GM12878 (cell line): ENCODE measurements around the gene BORCS8. TPM values are rescaled to one million over a fixed set of nuclear protein-coding genes. Genes with fewer than 3 reads are reported as not detected.

ENCODE experiments used
- BCL3 ChIP-seq: IDR thresholded peaks from 2 replicates; pipeline ENCODE4 v1.6.1; 2011; ENCODE audit warnings: borderline replicate concordance, low read depth, mild to moderate bottlenecking, moderate library complexity, low read length; ENCODE audit not compliant: insufficient read depth, poor library complexity, severe bottlenecking
- BHLHE40 ChIP-seq, 2 experiments: fragments of 450-650 bp in 1 of 2; IDR thresholded peaks; 2 replicates each; pipeline ENCODE4 v1.6.1; 2011 to 2017; ENCODE audit warnings: low read depth in 2 of 2, borderline replicate concordance in 1 of 2, improper control_type of control experiment in 1 of 2, low read length in 1 of 2, mild to moderate bottlenecking in 1 of 2
- BMI1 ChIP-seq: fragments of 450-650 bp; IDR thresholded peaks from 2 replicates; pipeline ENCODE4 v1.6.1; 2016; ENCODE audit warnings: mild to moderate bottlenecking, moderate library complexity, borderline replicate concordance
- E2F4 ChIP-seq: IDR thresholded peaks from 2 replicates; pipeline ENCODE4 v1.6.1; 2012; ENCODE audit warnings: low read depth, low read length, improper control_type of control experiment
- GATAD2B ChIP-seq: fragments of 450-650 bp; conservative IDR thresholded peaks from 2 replicates; pipeline ENCODE4 v1.6.1; 2017; ENCODE audit warnings: low read depth, mild to moderate bottlenecking, moderate library complexity
- IKZF1 ChIP-seq: fragments of 450-650 bp; conservative IDR thresholded peaks from 2 replicates; pipeline ENCODE4 v1.6.1; 2017; ENCODE audit warnings: antibody characterized with exemption, mild to moderate bottlenecking
- IKZF2 ChIP-seq, 2 experiments: fragments of 450-650 bp; IDR thresholded peaks; 2 replicates each; pipeline ENCODE4 v1.6.1; 2017; ENCODE audit warnings: mild to moderate bottlenecking in 2 of 2, moderate library complexity in 2 of 2
- IRF5 ChIP-seq: fragments of 450-650 bp; IDR thresholded peaks from 2 replicates; pipeline ENCODE4 v1.6.1; 2017; ENCODE audit warnings: borderline replicate concordance
- KAT2A ChIP-seq: conservative IDR thresholded peaks from 2 replicates; pipeline ENCODE4 v1.6.1; 2011; ENCODE audit warnings: low read depth, low read length; ENCODE audit not compliant: control insufficient read depth
- KLF5 ChIP-seq: fragments of 450-650 bp; IDR thresholded peaks from 2 replicates; pipeline ENCODE4 v1.6.1; 2014; ENCODE audit warnings: mild to moderate bottlenecking; ENCODE audit not compliant: partially characterized antibody
- MEF2A ChIP-seq: IDR thresholded peaks from 2 replicates; pipeline ENCODE4 v1.6.1; 2011; ENCODE audit warnings: low read depth, mild to moderate bottlenecking, low read length, moderate library complexity; ENCODE audit not compliant: insufficient read depth
- MYC ChIP-seq: IDR thresholded peaks from 2 replicates; pipeline ENCODE4 v1.6.1; 2011; ENCODE audit warnings: mild to moderate bottlenecking, low read length, moderate library complexity, inconsistent platforms; ENCODE audit not compliant: insufficient read depth, insufficient replicate concordance, insufficient read length, severe bottlenecking
- NRF1 ChIP-seq: conservative IDR thresholded peaks from 2 replicates; pipeline ENCODE4 v1.6.1; 2011; ENCODE audit warnings: mild to moderate bottlenecking, low read depth, low read length, improper control_type of control experiment
- PKNOX1 ChIP-seq: fragments of 450-650 bp; IDR thresholded peaks from 2 replicates; pipeline ENCODE4 v1.6.1; 2016; ENCODE audit warnings: mild to moderate bottlenecking
- POLR2A ChIP-seq: IDR thresholded peaks from 2 replicates; pipeline ENCODE4 v1.6.1; 2011; ENCODE audit warnings: low read depth, mild to moderate bottlenecking, low read length
- RFX5 ChIP-seq: IDR thresholded peaks from 2 replicates; pipeline ENCODE4 v1.6.1; 2011; ENCODE audit warnings: low read depth, low read length, improper control_type of control experiment
- SIX5 ChIP-seq: IDR thresholded peaks from 2 replicates; pipeline ENCODE4 v1.6.1; 2011; ENCODE audit warnings: mild to moderate bottlenecking, low read depth, low read length, moderate library complexity; ENCODE audit not compliant: severe bottlenecking
- SRF ChIP-seq, 2 experiments: IDR thresholded peaks; 2 replicates each; pipeline ENCODE4 v1.6.1; 2011; ENCODE audit warnings: low read depth in 2 of 2, low read length in 2 of 2, mild to moderate bottlenecking in 1 of 2, moderate library complexity in 1 of 2
- SUPT20H ChIP-seq: IDR thresholded peaks from 2 replicates; pipeline ENCODE4 v1.6.1; 2011; ENCODE audit warnings: low read depth, mild to moderate bottlenecking, low read length, moderate library complexity, borderline replicate concordance; ENCODE audit not compliant: control insufficient read depth
- ZBED1 ChIP-seq: IDR thresholded peaks from 2 replicates; pipeline ENCODE4 v1.6.1; 2016; ENCODE audit warnings: borderline replicate concordance
- polyA plus RNA-seq, 11 experiments: library from polyadenylated mRNA; depleted of rRNA in 4 of 11; unstranded in 6 of 11; stranded (reverse) in 5 of 11; fragments of >200 nt; fragmentation: Nextera tagmentation in 4 of 11; fragmentation: Illumina TruSeq in 1 of 11; extraction: Ambion mirVana in 4 of 11; extraction: Trizol in 1 of 11; gene quantifications; 1 replicate in 1 of 11; 2 replicates in 10 of 11; pipeline versions ENCODE4 v1.2.1 to v1.2.3, GENCODE V29; 2011 to 2016; ENCODE audit warnings: inconsistent platforms in 2 of 11, missing spikeins in 2 of 11, low read depth in 1 of 11
- total RNA-seq, 4 experiments: library from RNA; depleted of rRNA in 3 of 4; stranded (reverse); fragments of >200 nt in 3 of 4; fragmentation: Illumina TruSeq in 1 of 4; extraction: Trizol in 1 of 4; gene quantifications; 2 replicates each; pipeline versions ENCODE4 v1.2.1 to v1.2.3, GENCODE V29; 2013 to 2021
- TF ChIP-seq, protein P1 (sequence below): fragments of 450-650 bp; IDR thresholded peaks from 2 replicates; pipeline ENCODE4 v1.6.1; 2014; ENCODE audit warnings: mild to moderate bottlenecking
- TF ChIP-seq, protein P2 (sequence below): fragments of 450-650 bp; conservative IDR thresholded peaks from 2 replicates; pipeline ENCODE4 v1.6.1; 2017; ENCODE audit warnings: mild to moderate bottlenecking, moderate library complexity

The BORCS8 gene
- total and polyA plus RNA-seq, 10 of the 15 experiments (the other 5 are each of a cell fraction or from before 2014, with no cell fraction given): 3.7 to 40.3 (median 23.4) TPM

- TF ChIP-seq MEF2A (no peak), KAT2A (no peak), SRF (IDR thresholded peaks at IDR 0.05; ENCODE audit: low read depth in 2 of 2, low read length in 2 of 2) (no peak), PKNOX1 (peak; percentile 18; the same call in 1 of the 2 replicates), KLF5 (no peak), SIX5 (no peak), BCL3 (no peak), IKZF2 (IDR thresholded peaks at IDR 0.05) (peak; percentile 27 to 33; a peak in 2 of 4 replicates), NRF1 (no peak), IKZF1 (peak; percentile 63; the same call in 1 of the 2 replicates), BMI1 (no peak), BHLHE40 (IDR thresholded peaks at IDR 0.05; ENCODE audit: borderline replicate concordance in 1 of 2, low read depth in 2 of 2, low read length in 1 of 2) (peak; percentile 58 to 63; a peak in 3 of 4 replicates), POLR2A (peak; percentile 54), SUPT20H (no peak), MYC (no peak), ZBED1 (no peak), RFX5 (no peak), E2F4 (no peak), GATAD2B (no peak; the same call in 1 of the 2 replicates), IRF5 (no peak)
- TF ChIP-seq, protein P1, sequence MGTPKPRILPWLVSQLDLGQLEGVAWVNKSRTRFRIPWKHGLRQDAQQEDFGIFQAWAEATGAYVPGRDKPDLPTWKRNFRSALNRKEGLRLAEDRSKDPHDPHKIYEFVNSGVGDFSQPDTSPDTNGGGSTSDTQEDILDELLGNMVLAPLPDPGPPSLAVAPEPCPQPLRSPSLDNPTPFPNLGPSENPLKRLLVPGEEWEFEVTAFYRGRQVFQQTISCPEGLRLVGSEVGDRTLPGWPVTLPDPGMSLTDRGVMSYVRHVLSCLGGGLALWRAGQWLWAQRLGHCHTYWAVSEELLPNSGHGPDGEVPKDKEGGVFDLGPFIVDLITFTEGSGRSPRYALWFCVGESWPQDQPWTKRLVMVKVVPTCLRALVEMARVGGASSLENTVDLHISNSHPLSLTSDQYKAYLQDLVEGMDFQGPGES: no peak
- TF ChIP-seq, protein P2, sequence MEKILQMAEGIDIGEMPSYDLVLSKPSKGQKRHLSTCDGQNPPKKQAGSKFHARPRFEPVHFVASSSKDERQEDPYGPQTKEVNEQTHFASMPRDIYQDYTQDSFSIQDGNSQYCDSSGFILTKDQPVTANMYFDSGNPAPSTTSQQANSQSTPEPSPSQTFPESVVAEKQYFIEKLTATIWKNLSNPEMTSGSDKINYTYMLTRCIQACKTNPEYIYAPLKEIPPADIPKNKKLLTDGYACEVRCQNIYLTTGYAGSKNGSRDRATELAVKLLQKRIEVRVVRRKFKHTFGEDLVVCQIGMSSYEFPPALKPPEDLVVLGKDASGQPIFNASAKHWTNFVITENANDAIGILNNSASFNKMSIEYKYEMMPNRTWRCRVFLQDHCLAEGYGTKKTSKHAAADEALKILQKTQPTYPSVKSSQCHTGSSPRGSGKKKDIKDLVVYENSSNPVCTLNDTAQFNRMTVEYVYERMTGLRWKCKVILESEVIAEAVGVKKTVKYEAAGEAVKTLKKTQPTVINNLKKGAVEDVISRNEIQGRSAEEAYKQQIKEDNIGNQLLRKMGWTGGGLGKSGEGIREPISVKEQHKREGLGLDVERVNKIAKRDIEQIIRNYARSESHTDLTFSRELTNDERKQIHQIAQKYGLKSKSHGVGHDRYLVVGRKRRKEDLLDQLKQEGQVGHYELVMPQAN: no peak
These were observed 40.5 kb downstream of the BORCS8 start (continued) for GRCh38 chr19:19151418-19151817.
